AML-193 (cell line): ENCODE data around the gene PITPNM1.
"Not testable (repeated sequence)": the region's sequence is repeated elsewhere in the genome, so short reads cannot be mapped to it uniquely, and the experiment has no call there.

Experiments used
- DNase-seq, 2 experiments: peaks; one replicate each; lab custom pipeline; 2025; lab: John Stamatoyannopoulos, UW

Gene PITPNM1

DNA sequence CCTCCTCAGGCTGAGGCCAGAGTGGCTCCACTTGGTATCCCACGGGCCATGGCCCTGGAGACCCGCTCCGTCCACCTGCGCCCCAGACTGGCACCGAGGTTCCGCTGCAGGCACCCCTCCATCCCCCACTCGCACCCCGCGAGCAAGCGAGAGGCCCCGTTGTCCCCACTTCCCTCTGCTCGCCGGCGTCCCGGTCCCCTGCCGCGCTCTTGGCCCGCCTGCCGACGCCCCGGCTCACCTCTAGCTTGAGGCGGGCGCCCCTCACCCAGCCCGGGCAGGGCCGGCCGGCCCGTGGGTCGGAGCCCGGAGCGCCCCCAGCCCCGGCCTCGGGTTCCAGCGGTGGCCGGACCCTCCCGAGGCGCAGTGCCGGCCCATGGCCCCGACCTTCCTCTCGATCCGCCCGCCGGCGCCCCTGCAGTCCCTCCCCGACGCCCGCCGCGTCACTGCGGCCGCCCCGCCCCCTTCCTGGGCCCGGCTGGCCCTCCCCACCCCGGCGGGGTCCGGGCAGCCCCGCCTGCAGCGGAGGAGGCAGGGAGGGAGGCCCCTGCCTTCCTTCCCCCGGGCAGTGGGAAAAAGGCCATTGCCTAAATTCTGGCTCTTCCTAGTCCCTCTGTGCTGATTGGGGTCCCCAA, at the start of gene PITPNM1:
TSS of gene PITPNM1 (minus strand) at position 414 of the 632 bp plus-strand sequence. CDS start 1,183 bp downstream, outside the sequence.
- peak; percentile 33 to 40 for DNase-seq

DNA sequence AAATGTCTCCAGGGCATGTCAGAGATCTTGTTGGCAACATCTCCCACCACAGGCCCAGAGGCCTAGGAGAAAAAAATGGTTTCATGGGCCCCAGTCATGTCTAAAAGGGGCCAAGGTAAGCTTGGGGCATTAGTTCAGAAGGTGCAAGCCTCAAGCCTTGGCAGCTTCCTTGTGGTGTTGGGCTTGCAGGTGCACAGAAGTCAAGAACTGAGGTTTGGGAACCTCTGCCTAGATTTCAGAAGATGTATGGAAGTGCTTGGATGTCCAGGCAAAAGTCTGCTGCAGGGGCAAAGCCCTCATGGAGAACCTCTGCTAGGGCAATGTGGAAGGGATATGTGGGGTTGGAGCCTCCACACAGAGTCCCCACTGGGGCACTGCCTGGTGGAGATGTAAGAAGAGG, 46.5 kb upstream of the PITPNM1 start:
- not testable (repeated sequence) for DNase-seq

DNA sequence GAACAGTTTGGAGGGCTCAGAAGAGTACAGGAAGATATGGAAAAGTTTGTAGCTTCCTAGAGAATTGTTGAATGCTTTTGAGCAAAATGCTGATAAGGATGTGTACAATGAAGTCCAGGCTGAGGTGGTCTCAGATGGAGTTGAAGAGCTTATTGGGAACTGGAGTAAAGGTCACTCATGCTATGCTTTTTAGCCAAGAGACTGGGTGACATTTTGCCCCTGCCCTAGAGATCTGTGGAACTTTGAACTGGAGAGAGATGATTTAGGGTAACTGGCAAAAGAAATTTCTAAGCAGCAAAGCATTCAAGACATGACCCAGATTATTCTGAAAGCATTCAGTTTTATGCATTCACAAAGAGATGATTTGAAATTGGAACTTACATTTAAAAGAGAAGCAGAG, 46.0 kb upstream of the PITPNM1 start:
- no peak for DNase-seq

DNA sequence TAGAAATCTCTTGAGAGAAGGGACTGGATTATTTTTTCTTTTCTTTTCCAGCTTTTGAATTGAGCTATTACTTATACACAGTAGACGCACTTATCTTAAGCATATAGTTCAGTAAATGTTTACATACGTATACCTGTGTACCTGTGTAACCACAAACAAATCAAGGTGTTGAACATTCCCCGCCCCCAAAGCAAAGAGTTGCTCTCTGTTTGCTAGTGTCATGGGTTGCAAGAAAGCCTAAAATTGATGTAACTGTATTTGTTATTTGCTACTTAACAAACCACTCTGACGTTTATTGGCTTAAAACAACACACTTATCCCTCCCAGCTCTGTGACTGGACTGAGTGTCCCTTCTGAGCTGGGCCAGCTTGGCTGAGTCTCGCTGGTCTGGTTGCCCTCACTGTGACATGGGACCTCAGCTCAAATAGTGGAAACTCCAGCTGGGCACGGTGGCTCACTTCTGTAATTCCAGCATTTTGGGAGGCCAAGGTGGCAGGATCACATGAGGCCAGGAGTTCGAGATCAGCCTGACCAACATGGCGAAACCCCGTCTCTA, 43.5 kb upstream of the PITPNM1 start:
- DNase-seq, result no peak

DNA sequence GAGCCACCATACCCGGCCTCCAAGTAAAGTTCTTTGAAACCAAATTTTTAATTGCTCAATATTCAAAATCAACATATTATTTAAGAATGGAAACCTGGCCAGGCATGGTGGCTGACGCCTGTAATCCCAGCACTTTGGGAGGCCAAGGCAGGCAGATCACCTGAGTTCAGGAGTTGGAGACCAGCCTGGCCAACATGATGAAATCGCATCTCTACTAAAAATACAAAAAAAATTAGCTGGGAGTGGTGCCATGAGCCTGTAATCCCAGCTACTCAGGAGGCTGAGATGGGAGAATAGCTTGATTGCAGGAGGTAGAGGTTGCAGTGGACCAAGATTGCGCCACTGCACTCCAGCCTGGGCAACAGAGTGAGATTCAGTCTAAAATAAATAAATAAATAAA, 42.9 kb upstream of the PITPNM1 start:
- not testable (repeated sequence) for DNase-seq

DNA sequence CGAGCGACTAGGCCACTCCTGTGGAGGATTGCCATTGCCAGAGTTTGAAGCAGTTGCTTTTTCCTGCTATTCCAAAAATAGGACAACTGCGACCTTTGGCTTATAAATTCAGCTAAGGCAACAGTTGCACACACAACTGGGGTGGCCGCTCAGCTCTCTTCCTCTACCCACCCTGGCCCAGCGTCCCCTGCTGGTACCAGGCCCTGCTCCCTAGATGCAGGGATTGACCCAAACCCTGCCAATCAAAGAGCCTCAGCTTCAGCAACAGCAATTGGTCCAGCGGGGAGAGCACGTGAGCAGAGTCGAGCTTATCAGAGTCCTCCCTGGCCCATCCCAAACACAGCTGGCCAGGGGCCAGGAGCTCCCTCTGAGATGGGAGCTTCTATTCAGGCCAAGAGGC, 40.1 kb upstream of the PITPNM1 start:
- DNase-seq, result no peak

DNA sequence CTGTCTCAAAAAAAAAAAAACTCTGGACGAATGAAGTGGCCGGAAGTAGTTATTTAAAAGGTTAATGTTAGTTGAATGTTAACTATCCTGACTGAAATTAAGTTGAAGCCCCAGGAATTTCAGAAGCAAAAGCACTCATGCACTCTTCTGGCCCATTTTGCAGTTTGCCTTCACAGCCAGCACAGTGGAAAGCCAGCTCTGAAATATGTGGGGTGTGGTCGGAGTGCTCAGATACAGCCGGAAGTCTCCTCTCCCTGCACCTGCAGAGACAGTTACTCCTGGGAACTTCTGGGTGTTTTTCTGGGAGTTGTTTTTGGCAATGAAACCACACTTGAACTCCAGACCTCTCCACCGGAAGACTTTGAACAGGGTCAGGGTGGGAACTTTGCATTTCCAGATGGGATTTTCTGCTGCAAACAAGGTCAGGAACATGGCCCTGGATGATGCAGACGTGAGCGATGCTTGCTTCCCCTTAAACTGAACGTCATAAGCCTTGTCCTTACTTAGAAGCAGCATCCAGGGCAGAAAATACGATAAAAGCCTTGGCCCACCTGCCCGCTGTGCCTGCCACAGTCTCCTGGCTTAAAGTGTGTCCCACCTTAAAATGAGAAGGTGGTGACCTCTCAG, 39.6 kb upstream of the PITPNM1 start:
- no peak for DNase-seq

DNA sequence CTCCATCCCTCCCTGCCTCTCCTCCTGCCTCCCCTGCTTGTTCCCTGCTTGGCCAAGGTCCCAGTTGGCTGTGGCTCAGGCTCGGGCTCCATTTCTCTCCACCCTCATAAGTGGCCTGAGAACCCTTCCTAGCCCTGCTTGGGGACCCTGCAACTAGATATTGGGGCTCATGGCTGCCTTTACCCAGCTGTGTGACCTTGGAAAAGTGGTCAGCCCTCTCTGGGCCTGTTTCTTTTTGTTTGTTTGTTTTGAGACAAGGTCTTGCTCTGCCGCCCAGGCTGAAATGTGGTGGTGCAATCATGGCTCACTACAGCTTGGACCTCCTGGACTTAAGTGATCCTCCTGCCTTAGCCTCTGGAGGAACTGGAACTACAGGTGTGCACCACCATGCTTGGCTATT, 38.4 kb upstream of the PITPNM1 start:
- DNase-seq, result no peak

DNA sequence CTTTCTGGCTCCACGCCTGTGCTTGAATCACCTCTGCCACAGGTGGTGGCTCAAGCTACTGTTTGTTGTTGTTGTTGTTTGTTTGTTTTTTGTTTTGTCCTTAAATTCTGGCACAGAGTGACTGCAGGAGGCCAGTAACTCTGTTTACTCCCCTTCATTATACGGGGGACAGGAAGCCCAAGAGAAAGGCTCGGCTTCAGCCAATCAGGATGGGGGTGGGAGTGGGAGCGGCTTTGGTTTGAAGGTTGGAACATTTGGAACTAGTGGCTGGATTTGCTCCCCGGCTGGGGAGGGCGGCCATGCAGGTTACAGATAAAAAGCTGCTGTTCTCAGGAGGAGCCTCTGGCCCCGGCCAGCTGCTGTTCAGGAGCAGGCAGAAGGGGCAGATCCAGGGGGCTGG, 37.8 kb upstream of the PITPNM1 start:
- DNase-seq, result no peak

DNA sequence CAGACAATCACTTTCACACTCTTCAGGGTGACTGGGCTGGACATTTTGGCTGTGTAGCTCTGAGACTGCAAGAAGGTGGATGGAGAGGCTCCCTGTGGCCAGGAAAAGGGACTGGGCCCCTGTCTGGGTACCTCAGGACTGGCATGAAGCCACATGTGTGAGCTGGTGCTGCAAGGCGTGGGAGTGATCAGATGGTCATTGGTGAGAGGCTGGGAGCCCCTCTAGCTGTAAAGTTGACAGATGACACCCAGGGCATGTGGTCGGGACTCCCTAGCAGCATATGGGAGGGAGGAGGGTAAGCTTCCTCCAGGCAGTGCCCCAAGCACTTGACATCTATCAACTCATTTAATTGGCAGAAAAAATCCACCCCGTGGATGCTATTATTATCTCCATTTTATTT, 37.0 kb upstream of the PITPNM1 start:
- no peak for DNase-seq

DNA sequence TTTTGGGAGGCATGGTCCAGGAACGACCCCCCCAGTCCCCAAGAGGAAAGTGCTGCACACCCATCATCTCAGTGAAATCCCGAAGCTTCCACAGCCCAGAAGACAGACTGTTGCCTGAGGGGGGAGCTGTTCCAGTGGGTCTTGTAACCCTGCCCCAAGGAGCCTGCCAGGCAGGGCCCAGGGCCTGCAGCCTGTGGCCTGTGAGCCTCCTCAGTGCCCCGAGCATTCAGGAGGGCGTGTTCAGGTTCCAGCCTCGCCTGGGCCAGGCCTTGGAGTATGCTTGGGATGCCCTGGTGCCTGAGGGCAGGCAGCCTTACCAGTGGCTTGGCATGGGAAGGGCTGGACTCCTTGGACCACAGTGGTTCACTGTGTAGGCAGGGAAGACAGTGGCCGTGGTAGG, 36.0 kb upstream of the PITPNM1 start:
- DNase-seq, result no peak

DNA sequence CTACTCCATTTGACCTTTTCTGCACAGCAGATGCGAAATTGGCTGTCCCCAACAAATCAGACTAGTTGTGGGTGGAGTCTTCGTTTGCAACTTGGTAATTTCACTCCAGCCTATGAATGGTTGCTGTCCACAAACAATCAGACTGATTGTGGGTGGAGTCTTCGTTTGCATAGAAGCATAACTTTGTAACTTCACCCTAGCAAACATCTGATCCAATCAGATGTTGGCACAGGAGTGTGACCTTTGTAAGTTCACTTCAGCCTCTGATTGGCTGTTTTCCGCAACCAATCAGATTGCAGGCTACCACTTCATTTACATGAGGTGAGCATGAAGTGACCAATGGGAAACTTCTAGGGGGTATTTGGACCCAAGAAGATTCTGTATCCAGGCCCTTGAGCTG, 34.4 kb upstream of the PITPNM1 start:
- DNase-seq, result no peak

DNA sequence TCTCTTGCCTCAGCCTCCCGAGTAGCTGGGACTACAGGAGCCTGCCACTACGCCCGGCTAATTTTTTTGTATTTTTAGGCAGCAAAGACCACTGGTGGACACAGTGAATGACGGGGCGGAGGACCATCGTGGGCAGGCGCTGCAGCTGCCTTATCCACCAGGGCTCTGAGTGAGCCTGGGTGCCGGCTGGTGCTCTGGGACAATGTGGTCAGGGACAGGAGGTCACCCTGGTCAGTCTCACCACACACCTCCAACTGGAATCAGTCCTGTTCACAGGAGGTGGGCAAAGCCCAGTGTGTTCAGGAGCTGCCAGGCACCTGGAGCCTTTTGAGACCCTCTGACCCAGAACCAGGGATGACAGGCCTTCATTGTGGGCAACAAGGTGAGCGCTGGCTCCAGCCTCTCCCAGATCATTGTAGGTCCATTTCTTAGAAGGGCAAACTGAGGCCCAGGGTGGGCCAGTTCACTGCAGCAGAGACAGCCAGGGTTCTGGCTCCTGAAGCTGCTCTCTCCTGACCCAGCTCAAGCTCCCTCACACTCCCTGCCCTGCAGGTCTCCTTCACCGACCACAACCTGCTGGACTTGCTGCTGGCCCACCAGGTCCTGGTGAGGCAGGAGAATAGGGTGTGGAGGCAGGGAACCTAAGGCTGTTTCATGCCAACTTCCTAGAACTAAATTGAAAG, 33.8 kb upstream of the PITPNM1 start:
- DNase-seq, result no peak

DNA sequence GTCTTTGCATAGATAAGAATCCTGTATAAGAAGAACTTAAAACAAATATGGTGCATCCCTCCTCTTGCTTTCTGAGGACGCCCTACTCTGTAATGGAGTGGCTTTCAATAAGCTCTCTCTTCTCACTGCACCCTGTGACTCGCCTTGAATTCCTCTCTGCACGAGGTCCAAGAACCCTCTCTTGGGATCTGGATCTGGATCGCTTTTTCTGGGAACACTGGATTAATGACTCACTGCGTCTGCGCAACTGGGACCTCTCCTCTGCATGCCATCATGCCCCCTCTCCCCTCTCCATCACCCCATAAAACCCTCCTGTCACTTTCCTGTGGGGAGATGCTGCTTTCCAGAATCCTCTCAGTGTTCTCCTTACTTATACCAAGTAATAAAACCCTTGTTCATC, 33.1 kb upstream of the PITPNM1 start:
- no peak for DNase-seq

DNA sequence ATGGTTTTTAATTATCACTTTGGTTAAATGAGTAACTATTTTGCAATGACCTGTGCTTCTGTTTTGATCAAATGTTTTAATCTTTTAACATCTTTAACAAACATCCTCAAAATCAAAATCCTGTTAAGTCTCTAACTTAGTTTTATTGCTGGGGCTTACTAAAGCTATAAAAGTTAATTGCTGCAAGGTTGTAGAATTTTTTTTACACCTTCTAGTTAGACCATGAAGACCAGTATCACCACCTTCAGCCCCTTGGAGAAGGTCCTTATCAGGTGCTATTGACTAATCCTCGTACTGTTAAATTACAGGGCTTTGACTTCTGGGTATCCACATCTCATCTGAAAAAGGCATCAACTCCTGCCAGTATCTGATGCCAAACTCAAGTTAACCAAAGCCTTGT, 30.4 kb upstream of the PITPNM1 start:
- no peak for DNase-seq

DNA sequence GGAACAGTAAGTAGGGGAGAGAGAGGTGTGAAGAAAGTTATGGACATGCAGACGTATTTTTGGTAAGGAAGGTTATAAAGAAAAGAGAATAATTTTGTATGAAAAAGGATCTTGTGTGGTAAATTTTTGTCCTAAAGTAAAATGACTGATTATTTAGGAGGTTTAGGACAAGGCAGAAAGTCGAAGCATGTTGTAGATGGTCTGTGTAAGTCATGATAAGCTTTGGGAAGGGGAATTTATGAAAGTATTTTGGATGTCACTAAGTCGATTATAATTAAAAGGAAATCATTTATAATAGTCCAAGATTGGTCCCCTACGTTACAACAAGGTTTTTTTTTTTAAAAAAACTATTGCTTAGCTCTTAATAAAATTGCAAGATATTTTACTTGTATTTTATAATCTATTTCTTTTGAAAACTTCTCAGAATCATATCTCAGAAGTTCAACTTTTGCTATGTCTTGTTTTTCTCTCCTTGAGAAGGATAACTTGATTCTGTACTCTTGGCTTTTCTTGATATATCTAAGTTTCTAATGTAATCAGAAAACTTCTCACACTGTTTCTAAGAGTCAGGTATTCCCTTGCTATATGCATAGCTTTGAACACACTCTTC, 29.0 kb upstream of the PITPNM1 start:
- no peak for DNase-seq

DNA sequence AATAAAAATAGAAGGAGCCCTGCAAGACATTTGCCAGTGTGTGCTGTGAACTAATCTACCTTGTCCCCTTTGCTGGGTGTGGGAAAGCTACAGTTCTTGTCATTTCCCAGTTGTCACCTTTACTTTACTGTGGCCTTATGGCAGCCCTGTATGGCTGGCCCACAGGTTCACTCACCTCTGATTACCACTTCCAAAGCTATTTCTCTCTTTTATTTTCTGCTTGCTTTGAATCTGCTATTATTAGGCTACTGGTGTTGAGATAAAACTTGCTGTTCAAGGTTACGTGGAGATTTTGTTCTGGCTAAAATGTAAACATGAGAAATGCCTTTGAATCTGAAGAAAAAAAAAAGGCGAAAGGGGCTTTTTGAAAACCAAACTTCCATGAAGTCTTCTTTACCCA, 27.7 kb upstream of the PITPNM1 start:
- no peak for DNase-seq

DNA sequence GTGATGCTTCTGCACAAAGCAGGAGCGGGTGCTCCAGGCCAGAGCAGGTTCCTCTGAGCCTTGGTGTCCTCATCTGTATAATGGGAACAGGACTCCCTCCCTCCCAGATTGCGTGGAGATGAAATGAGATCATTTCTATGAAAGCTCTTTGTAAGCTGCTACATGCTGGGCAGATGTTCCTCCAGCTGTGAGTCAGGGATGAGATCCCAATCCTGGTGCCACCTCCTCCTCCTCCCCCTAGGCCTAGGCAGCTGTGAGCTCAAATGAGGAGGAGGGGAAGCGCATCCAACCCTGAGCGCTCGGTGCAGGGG, 25.1 kb upstream of the PITPNM1 start:
- no peak for DNase-seq

DNA sequence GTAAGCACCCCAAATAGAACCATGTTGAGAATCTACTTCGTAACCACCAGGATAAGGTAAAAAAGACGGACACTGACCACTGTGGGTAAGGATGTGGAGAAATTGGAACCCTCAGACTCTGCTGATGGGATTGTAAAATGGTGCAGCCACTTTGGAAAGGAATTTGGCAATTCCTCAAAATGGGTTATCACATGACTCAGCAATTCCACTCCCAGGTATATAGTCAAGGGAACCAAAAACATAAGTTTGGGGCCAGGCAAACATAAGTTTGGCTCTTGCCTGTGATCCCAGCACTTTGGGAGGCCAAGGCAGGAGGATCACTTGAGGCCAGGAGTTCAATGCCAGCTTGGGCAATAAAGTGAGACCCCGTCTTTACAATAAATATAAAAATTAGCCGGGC, 23.2 kb upstream of the PITPNM1 start:
- no peak for DNase-seq

DNA sequence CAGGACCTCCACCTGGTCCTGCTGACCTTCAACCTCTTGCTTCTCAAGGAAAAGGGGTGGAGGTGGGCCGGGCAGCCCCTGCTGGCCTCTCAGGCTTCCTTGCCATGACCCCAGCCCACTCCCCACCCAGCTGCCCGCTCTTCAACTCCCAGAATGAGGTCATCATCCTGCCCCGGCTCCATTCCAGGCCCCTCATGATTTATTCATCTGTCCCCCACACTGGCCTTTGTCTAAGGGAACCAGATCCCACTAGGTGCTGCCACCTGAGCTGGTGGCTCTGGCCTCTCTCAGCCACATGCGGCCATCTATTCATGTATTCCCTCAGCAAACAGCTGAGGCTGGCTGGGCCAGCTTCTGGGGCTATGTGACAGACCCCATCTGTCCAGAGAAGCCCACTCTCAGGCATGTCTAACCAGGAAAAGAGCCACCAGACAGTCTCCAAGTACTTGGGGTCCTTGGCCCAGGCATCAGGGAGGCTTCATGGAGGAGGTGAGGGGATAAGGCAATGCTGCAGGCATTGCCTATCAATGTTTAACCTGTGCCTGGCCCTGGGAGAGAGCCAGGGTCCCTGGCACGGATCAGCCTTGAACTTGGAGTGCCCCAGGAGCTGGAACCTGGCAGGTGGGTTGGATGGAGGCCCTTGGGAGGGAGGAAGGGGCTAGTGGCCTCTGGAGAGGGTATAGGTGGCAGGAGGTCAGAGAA, 20.3 kb upstream of the PITPNM1 start:
- DNase-seq, result no peak

DNA sequence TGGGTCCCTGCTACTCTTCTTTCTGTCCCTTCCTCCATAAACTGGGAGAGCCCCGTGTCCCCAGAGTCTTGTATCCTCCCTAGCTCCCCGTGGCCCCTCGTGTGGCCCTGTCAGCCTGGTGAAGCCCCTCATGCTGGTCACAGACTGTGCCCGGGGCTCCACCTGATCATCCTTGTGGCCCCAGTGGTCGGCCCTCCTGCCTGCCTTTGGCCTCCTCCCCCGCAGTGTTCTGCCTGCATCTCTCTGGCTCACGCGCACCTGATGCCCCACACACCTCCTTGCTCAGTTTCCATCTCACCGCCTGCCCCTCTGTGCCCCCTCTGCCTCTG, 19.3 kb upstream of the PITPNM1 start:
- DNase-seq, result no peak
